Muscle layer of colon (tissue), 2 donors: ENCODE data around the gene ZNF77.
A peak's percentile ranks its signal among the peaks of the same experiment; 100 is the strongest.
"Not testable (repeated sequence)": the region's sequence is repeated elsewhere in the genome, so short reads cannot be mapped to it uniquely, and the experiment has no call there.

Experiments used
- H3K27ac ChIP-seq: one replicate; pipeline ENCODE4 v1.7.0; 2013; ENCODE audit warnings: low read depth, mild to moderate bottlenecking, low read length, moderate library complexity
- H3K27me3 ChIP-seq, 2 donors: one replicate each; pipeline ENCODE4 v1.7.0; 2013; ENCODE audit warnings: low read length in 2 of 2, mild to moderate bottlenecking in 2 of 2; ENCODE audit not compliant: insufficient read depth in 2 of 2, control insufficient read depth in 1 of 2
- H3K36me3 ChIP-seq: one replicate; pipeline ENCODE4 v1.7.0; 2013; ENCODE audit warnings: mild to moderate bottlenecking, low read length; ENCODE audit not compliant: insufficient read depth
- H3K4me1 ChIP-seq: one replicate; pipeline ENCODE4 v1.7.0; 2013; ENCODE audit warnings: mild to moderate bottlenecking, low read length; ENCODE audit not compliant: insufficient read depth
- H3K4me3 ChIP-seq, 2 donors: one replicate each; pipeline ENCODE4 v1.7.0; 2013; ENCODE audit warnings: low read length in 2 of 2, low read depth in 1 of 2, mild to moderate bottlenecking in 1 of 2, moderate library complexity in 1 of 2
- H3K9ac ChIP-seq: one replicate; pipeline ENCODE4 v1.7.0; 2013; ENCODE audit warnings: low read length
- H3K9me3 ChIP-seq: one replicate; pipeline ENCODE4 v1.7.0; 2013; ENCODE audit warnings: mild to moderate bottlenecking, low read length
- donor health status: abdominal sarcoma.
- donor health status: Adenocarcinoma of cecum.

The ZNF77 gene

GRCh38 chr19:2905918-2906519 is 38.8 kb downstream of the ZNF77 start:
- no peaks in the 10 kb centered on the region for H3K36me3 ChIP-seq
- no peak overlapping the region for H3K9ac ChIP-seq
- no peak overlapping the region for H3K27ac ChIP-seq
- H3K9me3 ChIP-seq, result no peaks in the 10 kb centered on the region
- H3K27me3 ChIP-seq, result no peaks in the 10 kb centered on the region
- no peak overlapping the region for H3K4me3 ChIP-seq
- peaks cover 4% of the 10 kb centered on the region for H3K4me1 ChIP-seq

- H3K4me3 ChIP-seq, H3K27me3 ChIP-seq, H3K36me3 ChIP-seq, H3K27ac ChIP-seq, H3K4me1 ChIP-seq, H3K9me3 ChIP-seq, H3K9ac ChIP-seq: not testable (repeated sequence)
These were observed 41.4 kb downstream of the ZNF77 start for GRCh38 chr19:2903326-2903725.

GRCh38 chr19:2902590-2903218 is 42.1 kb downstream of the ZNF77 start:
- H3K9ac ChIP-seq, result no peak overlapping the region
- H3K27ac ChIP-seq, result no peak overlapping the region
- no peaks in the 10 kb centered on the region for H3K9me3 ChIP-seq
- H3K27me3 ChIP-seq, result no peaks in the 10 kb centered on the region
- no peak overlapping the region for H3K4me3 ChIP-seq
- H3K36me3 ChIP-seq, result no peaks in the 10 kb centered on the region
- peaks cover 4% of the 10 kb centered on the region for H3K4me1 ChIP-seq

- H3K36me3 ChIP-seq, result no peaks in the 10 kb centered on the region
- H3K27ac ChIP-seq, result peak within 1 kb of the TSS; percentile 54
- no peaks in the 10 kb centered on the region for H3K27me3 ChIP-seq
- peak within 1 kb of the TSS; percentile 64 to 73 for H3K4me3 ChIP-seq
- H3K4me1 ChIP-seq, result peaks cover 4% of the 10 kb centered on the region
- H3K9ac ChIP-seq, result no peak within 1 kb of the TSS
- no peaks in the 10 kb centered on the region for H3K9me3 ChIP-seq
These were observed 44.2 kb downstream of the ZNF77 start, which contains the start of gene ZNF57 for GRCh38 chr19:2900296-2901252. TSS of gene ZNF57 (plus strand) at chr19:2900928. CDS start at chr19:2901046, 118 bp downstream.

- no peaks in the 10 kb centered on the region for H3K9me3 ChIP-seq
- peaks cover under 1% of the 10 kb centered on the region for H3K4me1 ChIP-seq
- no peaks in the 10 kb centered on the region for H3K27me3 ChIP-seq
- H3K4me3 ChIP-seq, result no peak overlapping the region
- no peaks in the 10 kb centered on the region for H3K36me3 ChIP-seq
- no peak overlapping the region for H3K9ac ChIP-seq
- no peak overlapping the region for H3K27ac ChIP-seq
These were observed 48.1 kb downstream of the ZNF77 start for GRCh38 chr19:2896694-2897093.

GRCh38 chr19:2890531-2890930 is 54.2 kb downstream of the ZNF77 start:
- not testable (repeated sequence) for H3K36me3 ChIP-seq, H3K9me3 ChIP-seq, H3K9ac ChIP-seq, H3K27ac ChIP-seq, H3K27me3 ChIP-seq, H3K4me1 ChIP-seq, H3K4me3 ChIP-seq

- Histone ChIP-seq H3K36me3 (no peaks in the 10 kb centered on the region), H3K27me3 (no peaks in the 10 kb centered on the region), H3K9me3 (no peaks in the 10 kb centered on the region), H3K27ac (no peak overlapping the region), H3K4me1 (peaks cover 4% of the 10 kb centered on the region), H3K9ac (no peak overlapping the region), H3K4me3 (no peak overlapping the region)
These were observed 56.0 kb downstream of the ZNF77 start for GRCh38 chr19:2888731-2889224.

- Histone ChIP-seq H3K9ac (no peak overlapping the region), H3K9me3 (no peaks in the 10 kb centered on the region), H3K36me3 (no peaks in the 10 kb centered on the region), H3K4me1 (peaks cover 4% of the 10 kb centered on the region), H3K4me3 (no peak overlapping the region), H3K27ac (no peak overlapping the region), H3K27me3 (no peaks in the 10 kb centered on the region)
These were observed 57.3 kb downstream of the ZNF77 start for GRCh38 chr19:2887391-2887914.

- Histone ChIP-seq H3K4me3 (no peak overlapping the region), H3K27ac (no peak overlapping the region), H3K36me3 (no peaks in the 10 kb centered on the region), H3K4me1 (peaks cover 4% of the 10 kb centered on the region), H3K9me3 (no peaks in the 10 kb centered on the region), H3K9ac (no peak overlapping the region), H3K27me3 (no peaks in the 10 kb centered on the region)
These were observed 59.0 kb downstream of the ZNF77 start for GRCh38 chr19:2885736-2886135.

- no peaks in the 10 kb centered on the region for H3K27me3 ChIP-seq
- H3K9me3 ChIP-seq, result no peaks in the 10 kb centered on the region
- H3K4me3 ChIP-seq, result no peak overlapping the region
- H3K27ac ChIP-seq, result no peak overlapping the region
- no peaks in the 10 kb centered on the region for H3K36me3 ChIP-seq
- H3K4me1 ChIP-seq, result peaks cover 4% of the 10 kb centered on the region
- H3K9ac ChIP-seq, result no peak overlapping the region
These were observed 60.9 kb downstream of the ZNF77 start for GRCh38 chr19:2883686-2884439.
